Uterus (tissue), 2 donors: ENCODE measurements around the gene TRIM66.

Source experiments
- POLR2A ChIP-seq, 2 donors: fragments of 450-650 bp; IDR thresholded peaks; one replicate each; pipeline ENCODE4 v1.6.1; 2016; ENCODE audit warnings: antibody characterized with exemption in 2 of 2, mild to moderate bottlenecking in 1 of 2, moderate library complexity in 1 of 2
- TF ChIP-seq, protein P1 (sequence below), 4 experiments: fragments of 200-600 bp in 2 of 4; fragments of 450-650 bp in 2 of 4; sonication (generic) in 2 of 4; IDR thresholded peaks; one replicate each; pipeline ENCODE4 v1.5.1; 2016 to 2019; ENCODE audit warnings: antibody characterized with exemption in 4 of 4, mild to moderate bottlenecking in 2 of 4, moderate library complexity in 1 of 4

DNA sequence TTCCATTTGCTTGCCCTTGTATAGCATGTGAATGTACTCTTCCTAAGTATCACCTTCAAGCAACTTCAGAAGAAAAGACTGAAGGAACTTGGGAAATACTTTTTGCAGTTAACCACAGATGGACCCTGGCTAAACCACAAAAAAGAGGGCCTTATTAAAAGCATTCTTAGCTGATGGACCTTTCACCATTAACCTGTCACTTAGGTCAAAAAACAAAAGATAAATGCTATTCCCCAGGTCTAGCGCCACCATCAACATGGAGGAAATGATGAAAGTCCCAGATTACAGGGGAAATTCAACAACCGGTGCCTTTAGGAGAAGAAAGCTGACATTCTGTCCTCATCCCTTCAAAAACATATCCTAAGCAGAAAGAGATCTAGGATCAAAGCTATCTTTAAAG lies 117.9 kb downstream of the TRIM66 start:
- TF ChIP-seq, protein P1, sequence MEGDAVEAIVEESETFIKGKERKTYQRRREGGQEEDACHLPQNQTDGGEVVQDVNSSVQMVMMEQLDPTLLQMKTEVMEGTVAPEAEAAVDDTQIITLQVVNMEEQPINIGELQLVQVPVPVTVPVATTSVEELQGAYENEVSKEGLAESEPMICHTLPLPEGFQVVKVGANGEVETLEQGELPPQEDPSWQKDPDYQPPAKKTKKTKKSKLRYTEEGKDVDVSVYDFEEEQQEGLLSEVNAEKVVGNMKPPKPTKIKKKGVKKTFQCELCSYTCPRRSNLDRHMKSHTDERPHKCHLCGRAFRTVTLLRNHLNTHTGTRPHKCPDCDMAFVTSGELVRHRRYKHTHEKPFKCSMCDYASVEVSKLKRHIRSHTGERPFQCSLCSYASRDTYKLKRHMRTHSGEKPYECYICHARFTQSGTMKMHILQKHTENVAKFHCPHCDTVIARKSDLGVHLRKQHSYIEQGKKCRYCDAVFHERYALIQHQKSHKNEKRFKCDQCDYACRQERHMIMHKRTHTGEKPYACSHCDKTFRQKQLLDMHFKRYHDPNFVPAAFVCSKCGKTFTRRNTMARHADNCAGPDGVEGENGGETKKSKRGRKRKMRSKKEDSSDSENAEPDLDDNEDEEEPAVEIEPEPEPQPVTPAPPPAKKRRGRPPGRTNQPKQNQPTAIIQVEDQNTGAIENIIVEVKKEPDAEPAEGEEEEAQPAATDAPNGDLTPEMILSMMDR (IDR thresholded peaks at IDR 0.05): no peak
- no peak for TF ChIP-seq POLR2A (IDR thresholded peaks at IDR 0.05)
